ENCODE data around the gene MYZAP. TPM values are rescaled to one million over a fixed set of nuclear protein-coding genes. Genes with fewer than 3 reads are reported as not detected.

Gene MYZAP
- total and polyA plus RNA-seq, 9 donors, result 1.1 to 11.3 (median 5.5) TPM

DNA sequence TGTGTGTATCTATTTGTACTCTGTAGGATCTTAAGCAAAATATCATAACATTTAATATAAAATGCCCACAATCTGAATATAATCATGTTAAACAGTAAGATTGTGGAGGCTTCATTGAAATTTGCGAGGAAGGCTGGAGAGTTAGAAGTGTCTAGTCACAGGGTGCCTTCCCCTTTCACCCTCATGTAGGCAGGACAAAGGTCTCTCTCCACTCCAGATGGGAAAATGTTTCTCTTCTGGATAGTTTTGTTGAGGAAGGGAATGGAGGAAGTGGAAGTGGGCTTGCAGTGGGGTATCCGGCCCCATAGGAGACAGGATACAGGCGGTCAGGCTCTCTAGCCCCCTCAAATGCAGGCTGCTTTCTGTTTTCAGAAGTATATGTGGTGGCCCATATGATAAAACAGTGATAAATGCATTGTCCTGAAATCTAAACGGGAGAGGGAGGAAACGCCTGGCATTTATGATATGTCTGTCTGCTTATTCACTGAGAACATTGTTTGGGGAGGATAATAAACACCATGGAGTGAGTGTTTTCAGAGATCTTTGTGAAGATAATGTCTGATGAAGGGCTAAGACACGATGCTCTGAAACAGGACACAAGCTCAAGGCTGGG lies 13.3 kb upstream of the MYZAP start:
- H3K9me3 ChIP-seq, result peaks cover 0 to 3% of the 10 kb centered on the region in 2 donors
- DNase-seq, result no peak

GRCh38 chr15:57580428-57580827 lies 11.3 kb upstream of the MYZAP start:
- no peaks in the 10 kb centered on the region for H3K36me3 ChIP-seq
- no peaks in the 10 kb centered on the region for H3K27me3 ChIP-seq
- intact Hi-C loops (cut with DNase I), result no loop called here
- no peak overlapping the region for H3K27ac ChIP-seq
- no peak for DNase-seq
- no peak overlapping the region for H3K4me3 ChIP-seq
- TF ChIP-seq EP300 (IDR thresholded peaks at IDR 0.05), result no peak
- TF ChIP-seq CTCF (IDR thresholded peaks at IDR 0.05), result no peak
- TF ChIP-seq POLR2A (IDR thresholded peaks at IDR 0.05), result no peak
- no peaks in the 10 kb centered on the region for H3K4me1 ChIP-seq (ENCODE audit: insufficient read depth)
- H3K9me3 ChIP-seq, result peaks cover 0 to 3% of the 10 kb centered on the region in 2 donors
- 75 to 85% (median 79%) methylated on average over 8 of the region's 8 CpGs for WGBS, 3 donors

More for the DNA sequence above, 13.3 kb upstream of the MYZAP start:
- no peak overlapping the region for H3K27ac ChIP-seq
- intact Hi-C loops (cut with DNase I), result loop anchor here in 1 of 4 donors (10.0 kb wide), 1 partner anchor 486 kb away; the partner anchor contains the start of gene ALDH1A2
- H3K4me1 ChIP-seq (ENCODE audit: insufficient read depth), result no peaks in the 10 kb centered on the region
- 50 to 56% (median 52%) methylated on average over 6 of the region's 6 CpGs for WGBS, 3 donors
- no peaks in the 10 kb centered on the region for H3K36me3 ChIP-seq
- H3K27me3 ChIP-seq, result no peaks in the 10 kb centered on the region
- TF ChIP-seq POLR2A (IDR thresholded peaks at IDR 0.05), result no peak
- TF ChIP-seq CTCF (IDR thresholded peaks at IDR 0.05), result no peak
- TF ChIP-seq EP300 (IDR thresholded peaks at IDR 0.05), result no peak
- no peak overlapping the region for H3K4me3 ChIP-seq

DNA sequence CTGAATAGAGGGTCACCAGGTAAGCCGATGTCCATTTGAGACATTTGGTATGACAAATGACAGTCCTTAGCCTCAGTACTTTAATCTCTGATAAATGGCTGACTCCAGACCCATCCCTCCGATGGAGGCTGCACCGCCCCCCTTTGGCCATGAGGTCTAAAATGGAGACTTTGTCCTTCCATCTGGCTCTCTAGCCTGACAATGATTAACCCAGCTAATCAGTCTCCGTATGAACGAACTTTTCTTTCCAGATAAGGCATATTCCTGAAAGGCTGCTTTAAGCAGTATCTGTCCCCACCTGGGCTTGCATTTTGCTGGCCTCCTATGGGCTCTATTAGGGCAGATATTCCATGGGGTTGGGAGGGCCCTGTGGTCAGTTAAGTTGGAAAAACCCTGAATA lies 10.8 kb upstream of the MYZAP start:
- H3K27me3 ChIP-seq, result no peaks in the 10 kb centered on the region
- 70 to 85% (median 76%) methylated on average over 5 of the region's 5 CpGs for WGBS, 3 donors
- H3K36me3 ChIP-seq, result no peaks in the 10 kb centered on the region
- no peak for DNase-seq
- no peak for TF ChIP-seq EP300 (IDR thresholded peaks at IDR 0.05)
- no peak for TF ChIP-seq CTCF (IDR thresholded peaks at IDR 0.05)
- no peak for TF ChIP-seq POLR2A (IDR thresholded peaks at IDR 0.05)
- H3K27ac ChIP-seq, result no peak overlapping the region
- H3K4me1 ChIP-seq (ENCODE audit: insufficient read depth), result no peaks in the 10 kb centered on the region
- H3K9me3 ChIP-seq, result peaks cover 0 to 3% of the 10 kb centered on the region in 2 donors
- H3K4me3 ChIP-seq, result no peak overlapping the region
- intact Hi-C loops (cut with DNase I), result no loop called here

DNA sequence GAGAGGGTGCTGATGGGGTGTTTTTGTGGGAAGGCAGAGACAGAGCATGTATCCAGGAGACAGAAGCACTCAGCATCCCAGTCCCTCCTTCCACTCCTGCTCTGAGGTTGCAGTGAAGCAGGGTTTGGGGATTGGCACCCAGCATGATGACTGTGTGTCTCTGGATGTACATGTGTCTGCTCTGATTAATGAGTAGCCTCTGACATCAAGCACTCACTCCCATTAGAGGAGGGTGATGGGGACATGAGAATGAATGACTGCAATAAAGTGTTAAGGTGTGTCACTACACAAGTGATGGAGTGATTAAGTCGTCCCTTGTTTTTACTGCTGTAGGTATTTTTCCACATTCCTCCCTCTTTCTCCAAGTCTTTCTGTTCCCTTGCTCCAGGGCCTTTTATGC lies 9.6 kb upstream of the MYZAP start:
- WGBS, 3 donors, result 62 to 84% (median 69%) methylated on average over 1 of the region's 1 CpG
- no peak overlapping the region for H3K4me3 ChIP-seq

More for the DNA sequence above, 9.6 kb upstream of the MYZAP start:
- H3K27ac ChIP-seq, result no peak overlapping the region
- no peaks in the 10 kb centered on the region for H3K27me3 ChIP-seq
- intact Hi-C loops (cut with DNase I), result no loop called here
- H3K4me1 ChIP-seq (ENCODE audit: insufficient read depth), result no peaks in the 10 kb centered on the region
- peaks cover 0 to 3% of the 10 kb centered on the region in 2 donors for H3K9me3 ChIP-seq
- no peak for DNase-seq
- no peaks in the 10 kb centered on the region for H3K36me3 ChIP-seq
- TF ChIP-seq POLR2A (IDR thresholded peaks at IDR 0.05), result no peak
- no peak for TF ChIP-seq CTCF (IDR thresholded peaks at IDR 0.05)
- TF ChIP-seq EP300 (IDR thresholded peaks at IDR 0.05), result no peak

All from ovary (tissue), 9 donors.